ENCODE measurements around the gene SENP3. TPM values are rescaled to one million over a fixed set of nuclear protein-coding genes. Genes with fewer than 3 reads are reported as not detected.

Gene SENP3
- total and polyA plus RNA-seq, 2 of the 13 experiments (the other 11 are each of a cell fraction or from before 2014, with no cell fraction given) = 55.8 to 75.4 TPM

DNA sequence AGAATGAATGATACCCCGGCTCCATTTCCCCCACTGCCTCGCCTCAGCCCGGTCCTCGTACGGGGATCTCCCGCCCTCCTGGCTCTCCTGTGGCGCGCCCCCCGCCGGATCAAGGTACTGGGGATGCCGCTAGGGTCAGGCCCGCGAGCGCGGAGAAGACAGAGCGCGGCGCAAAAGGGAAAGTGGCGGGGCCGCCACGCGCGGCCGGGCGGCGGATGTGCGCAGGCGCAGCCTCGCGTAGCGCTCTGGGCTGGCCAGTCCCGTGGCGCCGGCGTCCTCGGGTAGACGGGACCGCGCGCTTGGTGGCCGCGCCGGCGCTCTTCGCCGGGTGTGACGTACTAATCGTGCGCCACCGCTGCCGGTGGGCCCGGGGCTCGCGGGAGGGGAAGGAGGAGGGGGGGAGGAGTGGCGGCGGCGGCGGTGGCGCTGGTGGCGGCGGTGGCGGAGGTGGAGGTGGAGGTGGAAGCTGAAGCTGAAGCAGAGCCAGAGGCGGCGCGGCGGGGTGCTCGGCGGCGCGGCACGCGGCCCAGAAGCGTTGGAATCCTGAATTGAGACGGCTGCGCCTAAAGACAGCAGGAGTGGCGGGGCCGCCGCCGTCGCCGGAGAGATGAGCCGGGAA is at the start of gene SENP3 (continued):
- TF ChIP-seq, protein P1, sequence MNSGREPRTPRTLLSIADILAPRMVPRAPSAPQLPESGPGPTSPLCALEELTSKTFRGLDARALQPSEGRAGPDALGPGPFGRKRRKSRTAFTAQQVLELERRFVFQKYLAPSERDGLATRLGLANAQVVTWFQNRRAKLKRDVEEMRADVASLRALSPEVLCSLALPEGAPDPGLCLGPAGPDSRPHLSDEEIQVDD (CRISPR knock-in tag; IDR thresholded peaks at IDR 0.05; ENCODE audit: borderline replicate concordance) = 0 out of 2 replicates have a peak, but pooled peaks have one; percentile 26
- TF ChIP-seq ZNF546 (CRISPR knock-in tag; conservative IDR thresholded peaks at IDR 0.05) (no peak), ASH2L (IDR thresholded peaks at IDR 0.05; ENCODE audit: insufficient read length, low read depth, low read length) (peak; percentile 79), EHMT2 (IDR thresholded peaks at IDR 0.05; ENCODE audit: borderline replicate concordance, low read depth, low read length) (no peak), ZNF772 (CRISPR knock-in tag; IDR thresholded peaks at IDR 0.05) (no peak; the same call in 1 of the 2 replicates), CBFB (CRISPR knock-in tag; IDR thresholded peaks at IDR 0.05) (no peak), ZNF780A (CRISPR knock-in tag; IDR thresholded peaks at IDR 0.05) (no peak), MZF1 (CRISPR knock-in tag; IDR thresholded peaks at IDR 0.05; ENCODE audit: borderline replicate concordance) (no peak), ZMYM2 (CRISPR knock-in tag; IDR thresholded peaks at IDR 0.05) (no peak), ZNF30 (CRISPR knock-in tag; IDR thresholded peaks at IDR 0.05) (no peak), BCL6 (CRISPR knock-in tag; IDR thresholded peaks at IDR 0.05) (no peak), MATR3 (CRISPR knock-in tag; IDR thresholded peaks at IDR 0.05) (no peak), YEATS2 (CRISPR knock-in tag; IDR thresholded peaks at IDR 0.05; ENCODE audit: borderline replicate concordance) (peak; percentile 71), ZNF713 (CRISPR knock-in tag; IDR thresholded peaks at IDR 0.05) (no peak), MAF1 (CRISPR knock-in tag; IDR thresholded peaks at IDR 0.05; ENCODE audit: borderline replicate concordance) (0 out of 2 replicates have a peak, but pooled peaks have one; percentile 55)
- TF ChIP-seq, protein P2, sequence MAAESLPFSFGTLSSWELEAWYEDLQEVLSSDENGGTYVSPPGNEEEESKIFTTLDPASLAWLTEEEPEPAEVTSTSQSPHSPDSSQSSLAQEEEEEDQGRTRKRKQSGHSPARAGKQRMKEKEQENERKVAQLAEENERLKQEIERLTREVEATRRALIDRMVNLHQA (CRISPR knock-in tag; IDR thresholded peaks at IDR 0.05) = no peak
- TF ChIP-seq, protein P3, sequence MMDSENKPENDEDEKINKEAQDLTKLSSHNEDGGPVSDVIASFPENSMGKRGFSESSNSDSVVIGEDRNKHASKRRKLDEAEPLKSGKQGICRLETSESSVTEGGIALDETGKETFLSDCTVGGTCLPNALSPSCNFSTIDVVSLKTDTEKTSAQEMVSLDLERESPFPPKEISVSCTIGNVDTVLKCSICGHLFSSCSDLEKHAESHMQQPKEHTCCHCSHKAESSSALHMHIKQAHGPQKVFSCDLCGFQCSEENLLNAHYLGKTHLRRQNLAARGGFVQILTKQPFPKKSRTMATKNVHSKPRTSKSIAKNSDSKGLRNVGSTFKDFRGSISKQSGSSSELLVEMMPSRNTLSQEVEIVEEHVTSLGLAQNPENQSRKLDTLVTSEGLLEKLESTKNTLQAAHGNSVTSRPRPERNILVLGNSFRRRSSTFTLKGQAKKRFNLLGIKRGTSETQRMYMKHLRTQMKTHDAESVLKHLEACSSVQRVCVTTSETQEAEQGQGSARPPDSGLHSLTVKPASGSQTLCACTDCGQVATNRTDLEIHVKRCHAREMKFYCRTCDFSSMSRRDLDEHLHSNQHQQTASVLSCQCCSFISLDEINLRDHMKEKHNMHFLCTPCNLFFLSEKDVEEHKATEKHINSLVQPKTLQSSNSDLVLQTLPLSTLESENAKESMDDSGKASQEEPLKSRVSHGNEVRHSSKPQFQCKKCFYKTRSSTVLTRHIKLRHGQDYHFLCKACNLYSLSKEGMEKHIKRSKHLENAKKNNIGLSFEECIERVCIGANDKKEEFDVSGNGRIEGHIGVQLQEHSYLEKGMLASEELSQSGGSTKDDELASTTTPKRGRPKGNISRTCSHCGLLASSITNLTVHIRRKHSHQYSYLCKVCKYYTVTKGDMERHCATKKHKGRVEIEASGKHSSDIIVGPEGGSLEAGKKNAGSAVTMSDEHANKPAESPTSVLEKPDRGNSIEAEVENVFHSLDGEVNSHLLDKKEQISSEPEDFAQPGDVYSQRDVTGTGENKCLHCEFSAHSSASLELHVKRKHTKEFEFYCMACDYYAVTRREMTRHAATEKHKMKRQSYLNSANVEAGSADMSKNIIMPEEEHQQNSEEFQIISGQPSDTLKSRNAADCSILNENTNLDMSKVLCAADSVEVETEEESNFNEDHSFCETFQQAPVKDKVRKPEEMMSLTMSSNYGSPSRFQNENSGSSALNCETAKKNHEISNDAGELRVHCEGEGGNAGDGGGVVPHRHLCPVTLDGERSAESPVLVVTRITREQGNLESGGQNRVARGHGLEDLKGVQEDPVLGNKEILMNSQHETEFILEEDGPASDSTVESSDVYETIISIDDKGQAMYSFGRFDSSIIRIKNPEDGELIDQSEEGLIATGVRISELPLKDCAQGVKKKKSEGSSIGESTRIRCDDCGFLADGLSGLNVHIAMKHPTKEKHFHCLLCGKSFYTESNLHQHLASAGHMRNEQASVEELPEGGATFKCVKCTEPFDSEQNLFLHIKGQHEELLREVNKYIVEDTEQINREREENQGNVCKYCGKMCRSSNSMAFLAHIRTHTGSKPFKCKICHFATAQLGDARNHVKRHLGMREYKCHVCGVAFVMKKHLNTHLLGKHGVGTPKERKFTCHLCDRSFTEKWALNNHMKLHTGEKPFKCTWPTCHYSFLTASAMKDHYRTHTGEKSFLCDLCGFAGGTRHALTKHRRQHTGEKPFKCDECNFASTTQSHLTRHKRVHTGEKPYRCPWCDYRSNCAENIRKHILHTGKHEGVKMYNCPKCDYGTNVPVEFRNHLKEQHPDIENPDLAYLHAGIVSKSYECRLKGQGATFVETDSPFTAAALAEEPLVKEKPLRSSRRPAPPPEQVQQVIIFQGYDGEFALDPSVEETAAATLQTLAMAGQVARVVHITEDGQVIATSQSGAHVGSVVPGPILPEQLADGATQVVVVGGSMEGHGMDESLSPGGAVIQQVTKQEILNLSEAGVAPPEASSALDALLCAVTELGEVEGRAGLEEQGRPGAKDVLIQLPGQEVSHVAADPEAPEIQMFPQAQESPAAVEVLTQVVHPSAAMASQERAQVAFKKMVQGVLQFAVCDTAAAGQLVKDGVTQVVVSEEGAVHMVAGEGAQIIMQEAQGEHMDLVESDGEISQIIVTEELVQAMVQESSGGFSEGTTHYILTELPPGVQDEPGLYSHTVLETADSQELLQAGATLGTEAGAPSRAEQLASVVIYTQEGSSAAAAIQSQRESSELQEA (CRISPR knock-in tag; IDR thresholded peaks at IDR 0.05; ENCODE audit: not compliant biosample characterization) = no peak
- TF ChIP-seq, protein P4, sequence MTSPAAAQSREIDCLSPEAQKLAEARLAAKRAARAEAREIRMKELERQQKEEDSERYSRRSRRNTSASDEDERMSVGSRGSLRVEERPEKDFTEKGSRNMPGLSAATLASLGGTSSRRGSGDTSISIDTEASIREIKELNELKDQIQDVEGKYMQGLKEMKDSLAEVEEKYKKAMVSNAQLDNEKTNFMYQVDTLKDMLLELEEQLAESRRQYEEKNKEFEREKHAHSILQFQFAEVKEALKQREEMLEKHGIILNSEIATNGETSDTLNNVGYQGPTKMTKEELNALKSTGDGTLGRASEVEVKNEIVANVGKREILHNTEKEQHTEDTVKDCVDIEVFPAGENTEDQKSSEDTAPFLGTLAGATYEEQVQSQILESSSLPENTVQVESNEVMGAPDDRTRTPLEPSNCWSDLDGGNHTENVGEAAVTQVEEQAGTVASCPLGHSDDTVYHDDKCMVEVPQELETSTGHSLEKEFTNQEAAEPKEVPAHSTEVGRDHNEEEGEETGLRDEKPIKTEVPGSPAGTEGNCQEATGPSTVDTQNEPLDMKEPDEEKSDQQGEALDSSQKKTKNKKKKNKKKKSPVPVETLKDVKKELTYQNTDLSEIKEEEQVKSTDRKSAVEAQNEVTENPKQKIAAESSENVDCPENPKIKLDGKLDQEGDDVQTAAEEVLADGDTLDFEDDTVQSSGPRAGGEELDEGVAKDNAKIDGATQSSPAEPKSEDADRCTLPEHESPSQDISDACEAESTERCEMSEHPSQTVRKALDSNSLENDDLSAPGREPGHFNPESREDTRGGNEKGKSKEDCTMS (CRISPR knock-in tag; conservative IDR thresholded peaks at IDR 0.05) = no peak
